OCI-LY1 (cell line): ENCODE data around the gene JPT1.

ENCODE experiments used
- EZH2 ChIP-seq: fragments of 200-600 bp; sonication (generic), shearing (Covaris generic); IDR thresholded peaks from 2 replicates; pipeline ENCODE4 v1.8.0; 2017; ENCODE audit warnings: borderline replicate concordance, mixed run types, mild to moderate bottlenecking, antibody characterized with exemption, low read length, moderate library complexity, mixed read lengths
- TF ChIP-seq, protein P1 (sequence below): fragments of 200-600 bp; sonication (generic), shearing (Covaris generic); IDR thresholded peaks from 2 replicates; pipeline ENCODE4 v1.5.1; 2017; ENCODE audit warnings: mild to moderate bottlenecking, antibody characterized with exemption, low read length, moderate library complexity, mixed read lengths

DNA sequence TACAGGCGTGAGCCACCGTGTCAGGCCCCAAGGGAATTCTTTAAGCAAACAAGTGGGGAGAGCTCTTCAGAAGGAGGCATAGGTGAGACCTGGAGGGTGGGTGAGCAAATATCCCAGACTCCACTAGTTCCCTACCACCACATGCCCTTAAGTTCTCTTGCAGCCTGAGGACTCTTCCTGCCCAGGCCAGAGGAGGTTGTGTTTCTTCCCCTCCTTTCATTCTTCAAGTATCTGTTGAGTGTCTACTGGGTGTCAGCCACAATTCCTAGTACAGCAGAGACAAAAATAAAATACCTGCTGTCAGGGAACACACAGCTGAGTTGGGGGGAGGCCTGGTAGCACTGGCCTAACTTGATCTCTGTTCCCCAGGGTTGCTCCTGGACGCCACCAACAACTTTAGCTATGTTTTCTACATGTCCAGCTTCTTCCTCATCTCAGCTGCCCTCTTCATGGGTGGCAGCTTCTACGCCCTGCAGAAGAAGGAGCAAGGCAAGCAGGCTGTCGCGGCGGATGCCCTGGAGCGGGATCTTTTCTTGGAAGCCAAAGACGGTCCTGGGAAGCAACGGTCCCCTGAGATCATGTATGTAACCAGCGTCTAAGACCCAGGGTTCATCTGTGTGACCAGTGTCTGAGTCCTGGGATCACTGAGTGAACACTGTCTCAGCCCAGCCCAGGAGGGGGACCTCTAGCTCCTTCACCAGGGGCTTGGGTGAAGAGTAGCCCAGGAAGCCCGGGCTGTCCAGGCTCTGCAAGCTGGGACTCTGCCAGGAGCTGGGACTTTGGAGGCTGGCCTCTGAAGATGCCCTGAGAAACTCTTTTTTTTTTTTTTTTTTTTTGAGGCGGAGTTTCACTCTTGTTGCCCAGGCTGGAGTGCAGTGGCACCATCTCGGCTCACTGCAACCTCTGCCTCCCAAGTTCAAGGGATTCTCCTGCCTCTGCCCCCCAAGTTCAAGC, 50.4 kb downstream of the JPT1 start:
- TF ChIP-seq, protein P1, sequence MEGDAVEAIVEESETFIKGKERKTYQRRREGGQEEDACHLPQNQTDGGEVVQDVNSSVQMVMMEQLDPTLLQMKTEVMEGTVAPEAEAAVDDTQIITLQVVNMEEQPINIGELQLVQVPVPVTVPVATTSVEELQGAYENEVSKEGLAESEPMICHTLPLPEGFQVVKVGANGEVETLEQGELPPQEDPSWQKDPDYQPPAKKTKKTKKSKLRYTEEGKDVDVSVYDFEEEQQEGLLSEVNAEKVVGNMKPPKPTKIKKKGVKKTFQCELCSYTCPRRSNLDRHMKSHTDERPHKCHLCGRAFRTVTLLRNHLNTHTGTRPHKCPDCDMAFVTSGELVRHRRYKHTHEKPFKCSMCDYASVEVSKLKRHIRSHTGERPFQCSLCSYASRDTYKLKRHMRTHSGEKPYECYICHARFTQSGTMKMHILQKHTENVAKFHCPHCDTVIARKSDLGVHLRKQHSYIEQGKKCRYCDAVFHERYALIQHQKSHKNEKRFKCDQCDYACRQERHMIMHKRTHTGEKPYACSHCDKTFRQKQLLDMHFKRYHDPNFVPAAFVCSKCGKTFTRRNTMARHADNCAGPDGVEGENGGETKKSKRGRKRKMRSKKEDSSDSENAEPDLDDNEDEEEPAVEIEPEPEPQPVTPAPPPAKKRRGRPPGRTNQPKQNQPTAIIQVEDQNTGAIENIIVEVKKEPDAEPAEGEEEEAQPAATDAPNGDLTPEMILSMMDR = no peak
- no peak for TF ChIP-seq EZH2
